ENCODE measurements around the gene TYRO3.
"Not testable (repeated sequence)": the region's sequence is repeated elsewhere in the genome, so short reads cannot be mapped to it uniquely, and the experiment has no call there.

TYRO3 gene

GRCh38 chr15:41577863-41578735 lies 19.1 kb downstream of the TYRO3 start:
- no peak for DNase-seq

GRCh38 chr15:41578736-41579383 lies 19.8 kb downstream of the TYRO3 start:
- no peak for DNase-seq

GRCh38 chr15:41581110-41581509 lies 22.1 kb downstream of the TYRO3 start:
- peak; percentile 35 for DNase-seq

- DNase-seq = no peak
Measured at GRCh38 chr15:41583795-41584194, 24.8 kb downstream of the TYRO3 start.

- no peak for DNase-seq
Measured at GRCh38 chr15:41584636-41585126, 25.7 kb downstream of the TYRO3 start.

GRCh38 chr15:41585127-41586047 lies 26.4 kb downstream of the TYRO3 start:
- peak; percentile 7 for DNase-seq

- not testable (repeated sequence) for DNase-seq
Measured at GRCh38 chr15:41586531-41587282, 27.7 kb downstream of the TYRO3 start.

- DNase-seq = not testable (repeated sequence)
Measured at GRCh38 chr15:41589018-41589417, 30.0 kb downstream of the TYRO3 start.

GRCh38 chr15:41589571-41589970 lies 30.6 kb downstream of the TYRO3 start:
- DNase-seq = not testable (repeated sequence)

GRCh38 chr15:41591217-41591616 lies 32.2 kb downstream of the TYRO3 start:
- not testable (repeated sequence) for DNase-seq

GRCh38 chr15:41592718-41593117 lies 33.7 kb downstream of the TYRO3 start:
- DNase-seq = not testable (repeated sequence)

- no peak for DNase-seq
Measured at GRCh38 chr15:41594801-41595746, 36.1 kb downstream of the TYRO3 start.

- peak; percentile 36 for DNase-seq
Measured at GRCh38 chr15:41596972-41597371, 38.0 kb downstream of the TYRO3 start.

- no peak for DNase-seq
Measured at GRCh38 chr15:41597787-41598186, 38.8 kb downstream of the TYRO3 start.

GRCh38 chr15:41599061-41599460 lies 40.0 kb downstream of the TYRO3 start:
- no peak for DNase-seq

- DNase-seq = no peak
Measured at GRCh38 chr15:41603411-41603935, 44.5 kb downstream of the TYRO3 start.

- peak; percentile 83 for DNase-seq
Measured at GRCh38 chr15:41603941-41604911, 45.2 kb downstream of the TYRO3 start.

GRCh38 chr15:41605566-41605965 lies 46.6 kb downstream of the TYRO3 start:
- DNase-seq = no peak

- no peak for DNase-seq
Measured at GRCh38 chr15:41606997-41607396, 48.0 kb downstream of the TYRO3 start.

All from OCI-M1 (cell line).